C1 segment of cervical spinal cord (tissue), 14 donors: Measurements from ENCODE around the gene KCNJ6.

Experiments used
- DNase-seq, 14 donors: peaks; one replicate each; lab custom pipeline; 2025; lab: John Stamatoyannopoulos, UW

KCNJ6 gene

GRCh38 chr21:37821092-37821491, 95.2 kb downstream of the KCNJ6 start:
- DNase-seq = no peak

- no peak for DNase-seq
Measured at GRCh38 chr21:37819372-37819771, 96.9 kb downstream of the KCNJ6 start.

- no peak for DNase-seq
Measured at GRCh38 chr21:37817242-37817641, 99.0 kb downstream of the KCNJ6 start.

GRCh38 chr21:37815893-37816292, 100.4 kb downstream of the KCNJ6 start:
- DNase-seq = no peak

GRCh38 chr21:37811711-37812110, 104.5 kb downstream of the KCNJ6 start:
- no peak for DNase-seq

- DNase-seq = no peak
Measured at GRCh38 chr21:37808261-37808660, 108.0 kb downstream of the KCNJ6 start.

GRCh38 chr21:37805266-37805665, 111.0 kb downstream of the KCNJ6 start:
- no peak for DNase-seq

GRCh38 chr21:37804001-37804400, 112.3 kb downstream of the KCNJ6 start:
- DNase-seq = no peak

GRCh38 chr21:37803101-37803651, 113.1 kb downstream of the KCNJ6 start:
- no peak for DNase-seq

GRCh38 chr21:37800456-37801061, 115.7 kb downstream of the KCNJ6 start:
- DNase-seq = no peak

GRCh38 chr21:37800057-37800455, 116.2 kb downstream of the KCNJ6 start:
- DNase-seq = no peak

GRCh38 chr21:37799211-37800056, 116.8 kb downstream of the KCNJ6 start:
- DNase-seq = no peak

GRCh38 chr21:37797403-37797802, 118.9 kb downstream of the KCNJ6 start:
- no peak for DNase-seq

GRCh38 chr21:37796011-37796410, 120.2 kb downstream of the KCNJ6 start:
- no peak for DNase-seq

GRCh38 chr21:37793660-37794059, 122.6 kb downstream of the KCNJ6 start:
- DNase-seq = no peak

GRCh38 chr21:37792046-37792445, 124.2 kb downstream of the KCNJ6 start:
- no peak for DNase-seq

GRCh38 chr21:37790905-37791304, 125.4 kb downstream of the KCNJ6 start:
- no peak for DNase-seq

- DNase-seq = no peak
Measured at GRCh38 chr21:37788503-37788902, 127.8 kb downstream of the KCNJ6 start.

- no peak for DNase-seq
Measured at GRCh38 chr21:37787456-37787855, 128.8 kb downstream of the KCNJ6 start.

GRCh38 chr21:37784591-37785318, 131.5 kb downstream of the KCNJ6 start:
- DNase-seq = no peak

GRCh38 chr21:37783016-37783415, 133.2 kb downstream of the KCNJ6 start:
- no peak for DNase-seq
